ENCODE measurements around the gene TMEM184B.

- no peak for TF ChIP-seq POLR2A (IDR thresholded peaks at IDR 0.05)
- TF ChIP-seq CTCF (IDR thresholded peaks at IDR 0.05) = no peak
Measured at GRCh38 chr22:38201371-38201710, 71.5 kb downstream of the TMEM184B start.
